Vagina (tissue), 2 donors: Measurements from ENCODE around the gene EFHC1.

ENCODE experiments used
- CTCF ChIP-seq, 3 experiments: fragments of 450-650 bp in 2 of 3; fragments of 200-600 bp in 1 of 3; sonication (generic) in 1 of 3; IDR thresholded peaks; one replicate each; pipeline ENCODE4 v1.5.1; 2017 to 2019; ENCODE audit warnings: antibody characterized with exemption in 3 of 3, mild to moderate bottlenecking in 2 of 3, moderate library complexity in 2 of 3
- POLR2A ChIP-seq, 2 donors: fragments of 450-650 bp; IDR thresholded peaks; one replicate each; pipeline ENCODE4 v1.6.1; 2017; ENCODE audit warnings: antibody characterized with exemption in 2 of 2, mild to moderate bottlenecking in 2 of 2, moderate library complexity in 2 of 2
- POLR2AphosphoS5 ChIP-seq, 2 donors: sonication (generic); formaldehyde crosslinking; IDR thresholded peaks; one replicate each; pipeline ENCODE4 v1.9.0; 2017; ENCODE audit warnings: antibody characterized with exemption in 2 of 2, mild to moderate bottlenecking in 2 of 2, low read depth in 1 of 2; ENCODE audit not compliant: insufficient read depth in 1 of 2

GRCh38 chr6:52500238-52501129, 80.3 kb downstream of the EFHC1 start:
- no peak for TF ChIP-seq CTCF (IDR thresholded peaks at IDR 0.05)
- no peak for TF ChIP-seq POLR2A (IDR thresholded peaks at IDR 0.05)
- TF ChIP-seq POLR2AphosphoS5 (IDR thresholded peaks at IDR 0.05; ENCODE audit: insufficient read depth in 1 of 2, low read depth in 1 of 2), result no peak
